Thyroid gland (tissue), 4 donors: Measurements from ENCODE around the gene KLHDC8A. TPM values are rescaled to one million over a fixed set of nuclear protein-coding genes. Genes with fewer than 3 reads are reported as not detected.

Source experiments
- DNase-seq, 2 donors: peaks; one replicate each; pipeline ENCODE4 v3.0.0-alpha.2; 2019
- H3K27ac ChIP-seq, 3 donors: fragments of 200-600 bp; sonication (generic); 1 replicate in 2 of 3; 2 replicates in 1 of 3; pipeline ENCODE4 v1.5.1; 2016 to 2019; ENCODE audit warnings: mild to moderate bottlenecking in 1 of 3, moderate library complexity in 1 of 3
- H3K27me3 ChIP-seq: fragments of 200-600 bp; sonication (generic); one replicate; pipeline ENCODE4 v1.5.1; 2019
- H3K36me3 ChIP-seq, 2 donors: fragments of 200-600 bp; sonication (generic); one replicate each; pipeline ENCODE4 v1.5.1; 2016 to 2019
- H3K4me1 ChIP-seq, 2 donors: fragments of 200-600 bp; sonication (generic); one replicate each; pipeline ENCODE4 v1.5.1; 2017 to 2019
- H3K4me3 ChIP-seq, 3 donors: fragments of 200-600 bp; sonication (generic); replicated peaks in 1 of 3; 1 replicate in 2 of 3; 2 replicates in 1 of 3; pipeline ENCODE4 v1.5.1; 2016; ENCODE audit warnings: mild to moderate bottlenecking in 1 of 3
- H3K9me3 ChIP-seq: fragments of 200-600 bp; sonication (generic); one replicate; pipeline ENCODE4 v1.5.1; 2017
- CTCF ChIP-seq, 6 experiments: fragments of 200-600 bp in 3 of 6; fragments of 450-650 bp in 3 of 6; sonication (generic) in 3 of 6; IDR thresholded peaks; one replicate each; pipeline ENCODE4 v1.5.1; 2016 to 2019; ENCODE audit warnings: antibody characterized with exemption in 6 of 6, mild to moderate bottlenecking in 2 of 6, inconsistent platforms in 1 of 6, moderate library complexity in 1 of 6
- POLR2A ChIP-seq, 2 donors: fragments of 450-650 bp; IDR thresholded peaks; one replicate each; pipeline ENCODE4 v1.6.1; 2017; ENCODE audit warnings: antibody characterized with exemption in 2 of 2, mild to moderate bottlenecking in 2 of 2, moderate library complexity in 1 of 2
- WGBS, 2 donors: methylation state at CpG; one replicate each; pipeline ENCODE4 v1.1.5; 2017; 5-methylcytosine and 5-hydroxymethylcytosine counted together
- intact Hi-C: fragments of 100-400 bp; cut with DNase I; formaldehyde crosslinking; loops from one replicate; pipeline ENCODE4 v1.15.1; 2023
- total RNA-seq, 4 donors: library from RNA; depleted of rRNA; stranded (reverse); fragments of >200 nt; gene quantifications; one replicate each; pipeline ENCODE4 v1.2.3, GENCODE V29; 2016

Gene KLHDC8A
- total RNA-seq, 4 donors from 2014 or later, result 1.1 to 2.0 (median 1.5) TPM

GRCh38 chr1:205315008-205315618 lies 41.6 kb downstream of the KLHDC8A start:
- no peak overlapping the region for H3K4me3 ChIP-seq
- no peaks in the 10 kb centered on the region for H3K27me3 ChIP-seq
- TF ChIP-seq CTCF (IDR thresholded peaks at IDR 0.05) (no peak), POLR2A (IDR thresholded peaks at IDR 0.05) (no peak)
- H3K4me1 ChIP-seq, result peaks cover 61 to 79% of the 10 kb centered on the region in 2 donors
- H3K27ac ChIP-seq, result peak overlapping the region in 2 of 3 donors; percentile 90 to 94
- H3K9me3 ChIP-seq, result no peaks in the 10 kb centered on the region
- intact Hi-C loops, result no loop called here
- no peak for DNase-seq
- peaks cover 12 to 15% of the 10 kb centered on the region in 2 donors for H3K36me3 ChIP-seq
- 92 to 93% methylated on average over 4 to 5 of the region's 5 CpGs for WGBS, 2 donors

DNA sequence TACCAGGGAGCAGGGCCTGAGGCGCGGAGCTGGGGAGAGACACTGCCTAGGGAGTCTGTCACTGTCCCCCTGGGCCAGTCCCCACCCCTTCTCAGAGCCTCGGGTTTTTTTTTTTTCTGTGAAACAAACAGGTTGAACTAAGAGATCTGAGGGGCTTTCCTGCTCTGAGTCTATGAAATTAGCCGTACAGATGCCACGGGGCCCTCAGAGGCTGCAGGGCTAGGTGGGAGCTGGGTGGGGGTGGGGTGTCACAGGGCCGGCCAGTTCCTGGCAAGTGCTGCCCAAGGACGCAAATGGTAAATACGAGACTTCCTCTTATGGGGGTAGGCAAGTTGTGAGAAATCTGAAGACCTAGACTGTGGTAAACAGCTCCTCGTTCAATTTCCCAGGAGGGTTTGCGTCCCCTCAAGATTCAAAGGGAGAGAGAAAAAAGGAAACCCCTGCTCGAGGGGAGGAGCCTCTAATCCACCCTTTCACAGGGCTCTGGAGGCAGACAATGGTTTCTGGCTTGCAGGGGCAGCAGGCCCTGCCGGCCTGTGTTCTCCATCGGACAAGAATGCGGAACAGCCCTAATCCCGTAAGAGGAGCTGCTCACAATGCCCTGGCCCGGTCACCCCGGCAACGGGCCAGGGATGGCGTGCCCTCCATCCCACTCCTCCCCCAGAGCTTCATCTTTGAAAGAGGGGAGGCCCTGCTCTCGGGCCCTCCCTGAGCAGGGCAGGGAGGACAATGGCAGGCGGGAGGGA lies 43.0 kb downstream of the KLHDC8A start:
- Histone ChIP-seq H3K27me3 (no peaks in the 10 kb centered on the region), H3K9me3 (no peaks in the 10 kb centered on the region), H3K4me1 (peaks cover 55 to 73% of the 10 kb centered on the region in 2 donors), H3K27ac (peak overlapping the region; percentile 52 to 90 (median 58)), H3K4me3 (no peak overlapping the region), H3K36me3 (peaks cover 16 to 18% of the 10 kb centered on the region in 2 donors)
- intact Hi-C loops, result no loop called here
- WGBS, 2 donors, result 25 to 33% methylated on average over 13 to 20 of the region's 21 CpGs
- TF ChIP-seq POLR2A (IDR thresholded peaks at IDR 0.05) (no peak), CTCF (IDR thresholded peaks at IDR 0.05) (no peak)
- peak; percentile 30 to 35 for DNase-seq

DNA sequence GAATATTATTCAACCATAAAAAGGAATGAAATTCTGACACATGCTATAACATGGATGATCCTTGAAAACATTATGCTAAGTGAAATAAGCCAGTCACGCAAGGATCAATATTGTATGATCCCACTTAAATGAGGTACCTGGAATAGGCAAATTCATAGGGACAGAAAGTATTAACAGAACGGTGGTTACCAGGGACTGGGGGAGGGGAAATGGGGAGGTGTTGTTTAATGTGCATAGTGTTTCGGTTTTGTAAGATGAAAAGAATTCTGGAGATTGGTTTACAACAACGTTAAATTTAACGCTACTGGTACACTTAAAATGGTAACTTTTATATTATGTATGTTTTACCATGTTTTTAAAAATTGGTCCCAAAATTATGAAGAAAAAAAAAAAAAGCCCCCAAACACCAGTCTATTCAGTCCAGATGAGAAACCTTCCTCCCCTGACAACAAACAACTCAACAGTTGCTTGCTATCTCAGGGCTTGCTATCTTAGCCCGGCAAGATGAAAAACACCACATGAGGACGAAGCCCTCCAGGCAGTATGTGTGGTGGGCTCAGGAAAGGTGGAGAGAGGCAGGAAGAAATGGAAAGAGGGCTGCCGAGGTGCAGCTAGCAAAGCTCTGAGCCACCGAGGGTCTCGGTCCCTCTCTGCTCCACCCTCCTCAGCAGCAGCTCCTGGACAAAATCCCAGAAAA lies 43.7 kb downstream of the KLHDC8A start:
- H3K9me3 ChIP-seq, result no peaks in the 10 kb centered on the region
- WGBS, 2 donors, result 66 to 67% methylated on average over 10 of the region's 10 CpGs
- DNase-seq, result no peak
- intact Hi-C loops, result no loop called here
- H3K27me3 ChIP-seq, result no peaks in the 10 kb centered on the region
- peaks cover 23 to 25% of the 10 kb centered on the region in 2 donors for H3K36me3 ChIP-seq
- TF ChIP-seq POLR2A (IDR thresholded peaks at IDR 0.05) (no peak), CTCF (IDR thresholded peaks at IDR 0.05) (no peak)
- H3K4me1 ChIP-seq, result peaks cover 48 to 66% of the 10 kb centered on the region in 2 donors
- no peak overlapping the region for H3K4me3 ChIP-seq
- peak overlapping the region; percentile 52 to 90 (median 58) for H3K27ac ChIP-seq

DNA sequence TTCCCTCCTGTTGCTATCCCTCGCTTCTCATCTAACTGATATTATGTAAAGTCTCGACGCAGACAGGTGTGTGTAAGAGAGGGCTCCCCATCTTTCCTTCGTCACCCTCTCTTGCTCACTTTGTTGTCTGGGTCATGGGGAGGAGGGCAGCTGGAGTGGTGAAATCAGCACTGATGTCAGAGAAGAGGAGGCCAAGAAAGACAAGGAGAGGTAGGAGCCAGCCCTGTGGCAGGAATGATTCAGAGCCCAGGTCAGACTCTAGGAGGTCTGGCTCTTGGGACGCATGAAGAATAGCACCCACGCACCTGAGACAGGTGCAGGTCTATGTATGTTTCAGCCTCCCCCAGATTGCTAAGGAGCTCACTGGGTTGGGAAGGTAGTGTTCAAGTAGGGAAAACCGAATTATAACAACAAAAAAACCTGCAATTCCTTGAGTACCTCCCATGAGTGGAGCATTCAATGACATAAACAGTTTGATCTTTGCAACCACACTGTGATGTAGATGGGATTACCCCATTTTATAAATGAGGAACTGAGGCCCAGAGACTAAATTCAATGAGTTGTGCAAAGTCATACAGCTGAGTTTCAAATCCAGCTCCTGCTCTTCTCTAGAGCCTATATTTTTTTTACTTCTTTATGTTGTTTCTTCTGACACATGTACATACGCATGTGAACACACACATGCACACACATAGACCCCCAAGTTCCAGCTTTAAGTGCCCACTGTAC lies 45.6 kb downstream of the KLHDC8A start:
- H3K27ac ChIP-seq, result peak overlapping the region in 2 of 3 donors; percentile 26 to 39
- intact Hi-C loops, result no loop called here
- no peak for TF ChIP-seq CTCF (IDR thresholded peaks at IDR 0.05)
- TF ChIP-seq POLR2A (IDR thresholded peaks at IDR 0.05), result no peak

More for the DNA sequence above, 45.6 kb downstream of the KLHDC8A start:
- Histone ChIP-seq H3K36me3 (peaks cover 37 to 43% of the 10 kb centered on the region in 2 donors), H3K4me1 (peaks cover 30 to 47% of the 10 kb centered on the region in 2 donors), H3K4me3 (no peak overlapping the region), H3K27me3 (no peaks in the 10 kb centered on the region), H3K9me3 (no peaks in the 10 kb centered on the region)
- WGBS, 2 donors, result 89 to 93% methylated on average over 8 of the region's 8 CpGs
- DNase-seq, result no peak
